NT2/D1 (cell line): ENCODE data around the gene CSKMT.

Experiments
- YY1 ChIP-seq: IDR thresholded peaks from 2 replicates; pipeline ENCODE4 v1.6.1; 2011; ENCODE audit not compliant: insufficient read length, insufficient read depth
- ZNF274 ChIP-seq: IDR thresholded peaks from 2 replicates; pipeline ENCODE4 v1.6.1; 2011; ENCODE audit warnings: mild to moderate bottlenecking, low read depth, low read length

DNA sequence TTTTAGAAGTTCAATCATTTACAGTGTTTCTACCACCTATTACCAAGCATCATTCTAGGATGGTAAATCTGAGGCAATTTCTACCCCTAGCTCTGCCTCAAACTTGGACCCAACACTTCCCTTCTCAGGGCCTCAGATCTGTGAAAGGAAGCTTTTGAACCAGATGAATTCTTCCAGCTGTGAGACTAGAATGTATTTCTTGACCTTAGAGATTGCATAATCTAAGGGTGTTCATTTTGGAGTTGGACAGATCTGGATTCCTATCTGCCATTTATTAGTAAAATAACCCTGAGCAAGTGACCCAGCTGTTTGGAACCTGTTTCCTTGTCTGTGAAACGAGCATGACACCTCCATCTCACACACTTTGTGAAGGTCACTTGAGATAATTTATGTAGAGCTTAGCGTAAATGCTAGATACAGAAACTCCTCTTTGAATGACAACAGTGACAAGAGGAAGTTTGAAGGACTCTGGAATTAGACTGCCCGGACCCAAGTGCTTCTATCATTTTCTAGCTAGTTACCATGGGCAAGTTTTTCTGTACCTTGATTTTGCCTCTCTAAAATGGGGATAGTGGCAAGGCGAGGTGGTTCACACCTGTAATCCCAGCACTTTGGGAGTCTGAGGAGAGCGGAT is 8.2 kb upstream of the CSKMT start:
- TF ChIP-seq YY1, result no peak
- TF ChIP-seq ZNF274, result no peak
